T-helper 1 cell (primary cell): ENCODE measurements around the gene MICALL2.

Experiments
- DNase-seq, 5 donors: peaks; one replicate each; pipeline ENCODE4 v3.0.0-alpha.2; 2012 to 2020
- total RNA-seq, 4 donors: gene quantifications; one replicate each; lab custom pipeline; 2026; lab: John Stamatoyannopoulos, UW

The MICALL2 gene
- 2.0 to 4.5 (median 3.0) reads per million in 4 donors for total RNA-seq

DNA sequence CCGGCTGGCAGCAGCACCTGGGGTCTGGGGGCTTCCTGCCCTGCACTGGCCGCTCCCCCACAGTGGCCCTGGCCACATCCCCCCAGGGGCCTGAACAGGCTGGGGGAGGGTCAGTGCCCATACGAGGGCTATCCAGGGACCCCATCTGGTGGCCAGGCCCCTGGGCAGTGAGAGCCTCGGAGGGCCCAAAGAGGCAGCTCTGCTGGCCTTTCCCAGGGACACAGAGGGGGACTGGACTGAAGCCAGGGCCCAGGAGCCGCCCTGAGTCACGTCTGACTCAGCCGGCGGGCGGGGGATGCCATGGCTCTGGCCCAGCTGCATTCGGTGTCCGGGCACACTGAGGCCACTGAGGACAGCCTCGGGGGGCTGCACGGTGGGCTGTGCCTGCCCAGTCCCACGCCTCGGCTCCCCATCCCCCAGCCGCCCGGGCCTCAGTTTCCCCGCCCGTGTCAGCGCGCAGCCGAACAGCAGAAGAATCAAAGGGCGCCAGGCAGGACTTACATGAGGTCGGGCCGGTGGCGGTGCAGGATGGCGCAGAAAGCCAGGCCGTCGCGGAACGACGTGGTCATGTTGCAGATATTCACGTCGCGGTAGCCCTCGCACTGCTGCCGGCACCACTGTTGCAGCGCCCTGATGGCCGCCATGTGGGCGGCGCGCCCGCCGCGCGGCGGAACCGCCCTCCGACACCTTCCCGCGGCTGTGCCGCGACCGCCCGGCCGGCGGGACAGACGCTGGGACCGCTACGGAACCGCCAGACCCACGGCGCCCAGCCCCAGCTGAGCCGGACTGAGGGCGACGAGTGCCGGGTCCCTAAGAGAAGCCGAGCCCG lies at the start of gene MICALL2:
Gene MICALL2 (minus strand): TSS at position 788 of the 829 bp plus-strand sequence. CDS start 144 bp downstream, at position 644.
- peak in 1 of 5 donors; percentile 15 for DNase-seq

DNA sequence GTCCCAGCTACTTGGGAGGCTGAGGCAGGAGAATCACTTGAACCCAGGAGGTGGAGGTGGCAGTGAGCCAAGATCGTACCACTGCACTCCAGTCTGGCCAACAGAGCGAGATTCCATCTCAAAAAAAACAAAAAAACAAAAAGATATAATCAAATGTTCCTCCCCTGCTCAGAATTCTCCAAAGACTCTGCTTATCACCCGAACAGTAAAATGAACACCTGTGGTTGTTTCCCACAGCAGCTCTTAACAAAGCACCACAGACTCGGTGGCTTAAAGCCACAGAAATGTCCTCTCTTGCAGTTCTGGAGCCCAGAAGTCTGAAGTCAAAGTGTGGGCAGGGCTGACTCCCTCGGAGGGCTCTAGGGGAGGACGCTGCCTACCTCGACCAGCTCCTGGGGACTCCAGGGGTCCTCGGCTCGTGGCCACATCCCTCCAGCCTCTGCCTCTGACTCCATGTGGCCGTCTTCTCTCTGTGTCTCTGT lies 49.0 kb upstream of the MICALL2 start:
- no peak for DNase-seq

DNA sequence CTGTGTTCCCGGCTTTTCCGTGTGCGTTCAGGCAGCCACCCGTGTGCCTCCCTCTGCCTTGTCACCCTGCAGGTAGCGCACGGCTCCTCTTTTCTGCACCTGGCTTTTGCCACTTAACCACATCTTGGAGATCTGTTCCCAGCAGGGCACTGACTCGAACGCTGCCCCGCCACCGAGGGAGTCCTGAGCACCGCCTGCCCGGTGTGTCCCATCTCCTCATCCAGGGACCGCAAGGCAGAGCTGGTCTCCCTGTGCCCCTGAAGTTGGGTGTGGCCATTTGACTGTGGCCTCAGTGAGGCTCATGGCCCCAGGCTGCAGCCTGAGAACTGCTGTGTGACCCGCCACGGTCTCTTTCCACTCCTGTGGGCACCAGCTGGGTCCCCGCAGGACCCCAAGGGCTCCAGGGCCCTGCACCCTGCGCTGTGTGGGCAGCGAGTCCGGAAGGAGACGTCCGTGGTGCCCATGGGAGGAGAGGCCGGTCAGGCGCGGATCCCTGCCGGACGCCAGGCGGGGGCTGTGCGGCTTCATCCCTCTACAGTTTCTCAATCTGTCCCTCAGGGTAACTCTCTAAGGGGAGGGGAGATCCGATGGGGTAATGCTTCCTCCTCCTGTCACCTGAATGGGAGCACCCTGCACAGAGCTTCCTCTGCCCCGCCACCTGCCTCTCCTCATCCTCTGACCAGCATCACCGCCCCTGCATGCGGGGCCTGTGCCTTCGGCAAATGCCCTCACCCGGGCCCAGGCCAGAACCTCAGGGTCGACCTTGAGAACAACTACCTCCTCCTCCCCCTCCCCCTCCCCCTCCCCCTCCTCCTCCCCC lies 46.7 kb upstream of the MICALL2 start:
- DNase-seq = no peak

DNA sequence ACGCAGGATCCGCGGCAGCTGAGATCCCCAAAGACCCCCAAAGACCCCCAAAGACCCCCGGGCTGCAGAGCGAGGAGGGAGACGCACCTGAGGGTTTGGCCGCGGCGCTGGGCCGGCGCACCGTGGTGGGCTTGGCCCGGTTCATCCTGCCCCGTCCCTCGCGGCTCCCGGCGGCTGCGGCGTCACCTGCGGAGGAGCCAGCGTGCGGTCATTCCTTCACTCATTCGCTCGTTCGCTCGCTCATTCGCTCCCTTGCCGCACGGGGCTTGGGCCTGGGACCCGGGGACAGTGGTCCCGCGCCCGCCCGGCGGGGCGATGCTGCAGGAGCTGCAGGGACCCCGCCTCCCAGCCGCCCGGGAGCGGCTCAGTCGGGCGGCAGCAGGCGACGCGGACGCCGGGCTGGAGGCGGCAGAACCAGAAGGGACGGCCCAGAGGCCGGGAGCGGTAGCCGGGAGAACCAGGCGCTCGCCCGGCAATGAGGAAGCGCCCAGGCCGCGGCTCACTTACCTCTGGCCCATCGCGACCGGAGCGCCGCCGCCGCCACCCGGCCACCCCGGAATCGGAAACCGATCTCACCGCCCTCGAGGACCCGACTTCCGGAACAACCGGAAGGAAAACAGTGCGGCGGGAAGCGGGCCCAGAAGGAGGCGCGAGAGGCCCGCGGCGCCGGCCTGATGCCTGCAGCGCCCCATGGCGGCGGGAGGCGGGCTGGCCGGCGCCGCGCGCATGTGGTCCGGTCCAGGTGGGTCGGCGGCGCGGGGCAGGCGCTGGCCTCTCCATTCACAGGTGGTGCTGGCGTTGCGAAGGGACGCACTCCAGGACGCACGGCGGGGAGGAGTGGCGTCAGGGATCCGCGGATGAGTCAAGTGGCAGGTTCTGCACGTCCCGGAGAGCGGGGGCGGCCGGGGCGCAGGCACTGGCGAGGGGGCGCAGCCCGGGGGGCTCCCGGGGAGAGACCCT lies 44.8 kb upstream of the MICALL2 start, which contains the start of gene INTS1:
Gene INTS1 (minus strand): TSS at position 574 of the 960 bp plus-strand sequence. CDS start 429 bp downstream, at position 145.
- peak; percentile 77 to 92 (median 86) for DNase-seq

DNA sequence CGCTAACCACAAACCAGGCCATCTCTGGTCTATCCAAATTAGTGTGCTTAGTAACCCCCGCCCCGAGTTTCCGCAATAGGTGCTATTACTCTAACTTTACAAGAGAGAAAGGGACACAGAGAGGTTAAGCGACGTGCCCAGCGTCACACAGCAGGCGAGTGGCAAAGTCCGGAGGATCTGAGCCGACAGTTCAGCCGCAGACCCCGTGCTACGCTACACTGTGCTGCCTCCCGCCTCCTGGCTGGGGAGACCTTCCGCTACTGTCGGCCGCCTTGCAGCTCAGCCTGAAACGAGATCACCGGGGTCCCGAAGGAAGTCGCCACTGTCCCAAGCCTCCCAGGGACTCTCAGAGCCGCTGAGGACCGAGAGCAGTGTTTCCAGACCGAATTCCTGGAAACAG lies 44.1 kb upstream of the MICALL2 start:
- DNase-seq = no peak

DNA sequence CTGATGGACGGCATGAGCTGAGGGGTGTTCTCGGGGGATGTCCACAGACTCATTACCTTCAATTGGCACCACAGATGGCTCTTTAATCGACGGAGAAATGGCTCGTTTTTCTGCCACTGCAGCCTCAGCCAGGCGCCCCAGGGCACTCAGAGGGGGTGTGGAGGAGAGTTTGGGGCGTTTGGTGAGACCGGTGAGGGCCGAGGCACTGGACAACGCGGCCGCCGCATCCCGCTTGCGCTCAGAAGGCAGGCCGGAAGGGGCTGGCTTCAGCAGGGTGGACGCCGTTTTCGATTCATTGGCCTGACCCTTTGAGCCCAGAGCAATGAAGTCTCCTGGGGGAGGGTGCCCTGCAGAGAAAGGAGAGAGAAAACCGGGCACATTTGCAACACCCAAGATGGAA lies 43.6 kb upstream of the MICALL2 start:
- no peak for DNase-seq

DNA sequence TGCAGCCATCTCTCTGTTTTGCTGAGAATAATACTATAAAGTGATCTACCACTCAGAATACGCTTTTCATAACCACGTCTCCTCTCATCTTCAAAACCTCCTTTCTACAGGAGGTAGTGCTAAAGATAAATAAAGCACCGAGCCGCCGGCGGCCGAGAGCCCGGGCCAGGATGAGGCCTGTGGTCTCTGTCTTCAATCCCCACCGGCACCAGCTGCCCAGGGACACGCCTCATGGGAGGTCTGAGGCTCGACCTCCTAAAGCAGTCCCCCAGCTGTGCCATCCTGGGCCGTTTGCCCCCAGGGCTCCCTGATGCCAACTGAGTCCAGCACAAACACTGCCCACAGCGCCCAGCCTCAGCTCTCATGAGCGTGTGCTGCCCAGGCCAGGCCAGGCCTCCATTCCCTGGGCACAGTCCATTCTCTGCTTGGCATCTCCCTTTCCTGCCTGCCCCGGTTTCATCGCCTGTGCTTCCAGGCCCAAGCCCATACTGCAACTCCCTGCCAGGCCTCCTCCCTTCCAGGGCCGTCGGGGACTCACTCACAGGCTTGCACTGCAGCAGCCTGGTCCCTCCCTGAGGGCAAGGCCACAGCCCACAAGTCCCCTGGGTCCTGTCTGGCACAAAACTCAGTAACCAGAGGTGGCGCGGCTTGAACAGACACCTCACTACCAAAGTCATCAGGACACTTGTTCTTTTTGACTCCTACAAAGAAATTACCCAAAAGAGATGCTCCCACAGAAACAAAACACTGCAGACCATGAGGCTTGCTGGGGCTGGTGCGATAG lies 42.4 kb upstream of the MICALL2 start:
- no peak for DNase-seq

DNA sequence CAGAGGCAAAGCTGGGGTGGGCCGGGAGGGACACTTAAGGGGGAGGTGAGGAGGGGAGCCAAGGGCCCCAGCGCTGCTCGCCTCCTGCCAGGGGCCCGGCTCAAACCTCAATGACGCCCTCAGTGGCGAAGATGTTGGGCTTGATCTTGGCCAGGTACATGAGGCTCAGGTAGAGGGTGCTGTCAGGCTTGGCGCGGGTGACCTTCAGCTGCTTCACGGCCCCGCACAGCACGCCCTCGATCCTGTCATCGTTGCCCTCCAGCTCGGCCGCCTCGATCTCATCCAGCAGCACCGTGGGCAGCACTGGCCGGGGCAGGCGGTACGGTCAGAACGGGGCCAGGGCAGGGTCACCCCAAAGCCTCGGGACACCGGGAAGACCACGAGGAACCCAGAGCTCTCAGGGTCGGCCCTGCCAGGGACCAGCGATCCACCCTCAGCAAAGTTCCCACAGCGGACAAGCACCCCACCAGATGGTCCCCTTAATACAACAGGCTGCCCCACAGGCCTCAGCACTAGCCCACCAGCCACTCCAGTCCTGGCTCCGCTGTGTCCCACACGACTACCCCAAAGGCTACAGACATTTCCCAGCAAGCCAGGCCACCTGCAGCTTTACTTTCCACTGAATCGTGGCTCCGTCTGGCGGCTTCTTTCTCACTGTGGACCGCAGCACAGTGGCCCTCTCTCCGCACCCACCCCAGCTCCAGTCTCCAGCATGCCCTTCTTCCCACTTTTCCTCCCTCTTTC lies 41.0 kb upstream of the MICALL2 start:
- no peak for DNase-seq

DNA sequence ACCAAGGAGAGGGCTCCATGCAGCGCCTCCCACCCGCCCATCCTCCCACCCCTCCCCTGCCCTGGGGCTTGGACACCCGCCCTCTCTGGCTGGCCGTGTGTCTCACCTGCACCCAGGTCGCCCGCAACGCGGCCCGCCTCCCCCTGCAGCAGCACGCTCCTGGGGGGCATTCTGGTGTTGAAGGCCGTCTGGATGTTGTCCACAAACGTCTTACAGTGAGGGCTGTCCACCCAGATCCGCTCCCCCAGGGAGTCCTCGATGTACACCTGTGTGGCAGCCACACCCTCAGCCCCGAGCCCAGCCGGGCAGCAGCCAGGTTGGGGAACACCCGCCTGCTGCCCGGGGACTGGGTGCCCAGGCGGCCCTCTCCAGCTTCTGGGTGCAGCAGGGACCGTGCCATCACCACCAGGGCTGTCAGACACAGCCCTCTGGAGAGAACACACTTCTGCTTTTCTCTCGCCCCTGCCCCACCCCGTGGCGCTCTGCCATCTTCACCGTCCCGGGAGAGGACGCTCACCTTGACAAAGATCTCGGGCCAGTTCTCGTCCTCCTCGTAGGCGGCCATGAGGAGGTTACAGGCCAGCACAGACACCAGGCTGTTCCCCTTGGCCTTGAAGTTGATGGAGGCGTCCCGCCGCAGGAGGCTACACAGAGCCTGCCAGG lies 40.2 kb upstream of the MICALL2 start:
- no peak for DNase-seq

DNA sequence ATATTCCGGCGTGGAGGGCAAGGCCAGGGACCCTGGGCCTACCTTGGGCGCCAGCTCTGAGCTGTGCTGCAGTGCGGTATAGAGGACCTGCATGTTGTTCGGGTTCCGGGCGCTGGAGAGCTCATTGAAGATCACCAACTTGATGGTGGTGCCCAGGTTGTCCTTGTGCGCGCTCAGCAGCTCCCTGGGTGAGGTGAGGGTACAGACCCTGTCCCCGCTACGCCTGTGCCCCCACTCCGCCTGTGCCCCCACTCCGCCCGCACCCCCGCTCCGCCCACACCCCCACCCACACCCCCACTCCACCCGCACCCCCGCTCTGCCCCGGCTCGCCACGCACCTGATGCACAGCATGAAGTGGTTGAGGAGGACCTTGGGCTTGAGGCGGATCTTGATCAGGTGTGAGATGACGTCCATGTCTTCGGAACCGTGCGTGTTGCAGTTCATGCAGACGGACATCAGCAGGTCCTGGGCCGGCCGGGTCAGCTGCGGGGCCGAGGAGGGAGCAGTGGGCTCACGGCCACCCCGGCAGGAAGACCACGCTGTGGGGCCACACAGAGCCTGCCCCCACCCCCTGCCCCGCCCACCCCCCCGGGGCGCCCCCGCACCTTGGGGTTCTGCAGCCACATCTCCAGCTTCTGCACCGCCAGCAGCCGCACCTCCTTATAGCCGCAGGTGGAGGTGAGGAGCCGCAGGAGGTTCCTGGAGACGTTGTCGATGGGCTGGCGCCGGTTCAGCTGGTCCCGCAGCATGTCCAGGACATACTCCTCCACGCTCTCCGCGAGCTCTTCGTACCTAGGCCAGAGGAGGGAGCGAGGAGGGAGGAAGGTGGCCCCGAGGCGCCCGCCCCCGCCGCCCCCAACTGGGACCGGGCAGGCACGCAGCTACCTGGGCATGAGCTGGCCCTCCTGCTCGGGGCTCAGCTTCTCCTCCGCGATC lies 39.4 kb upstream of the MICALL2 start:
- DNase-seq = no peak

DNA sequence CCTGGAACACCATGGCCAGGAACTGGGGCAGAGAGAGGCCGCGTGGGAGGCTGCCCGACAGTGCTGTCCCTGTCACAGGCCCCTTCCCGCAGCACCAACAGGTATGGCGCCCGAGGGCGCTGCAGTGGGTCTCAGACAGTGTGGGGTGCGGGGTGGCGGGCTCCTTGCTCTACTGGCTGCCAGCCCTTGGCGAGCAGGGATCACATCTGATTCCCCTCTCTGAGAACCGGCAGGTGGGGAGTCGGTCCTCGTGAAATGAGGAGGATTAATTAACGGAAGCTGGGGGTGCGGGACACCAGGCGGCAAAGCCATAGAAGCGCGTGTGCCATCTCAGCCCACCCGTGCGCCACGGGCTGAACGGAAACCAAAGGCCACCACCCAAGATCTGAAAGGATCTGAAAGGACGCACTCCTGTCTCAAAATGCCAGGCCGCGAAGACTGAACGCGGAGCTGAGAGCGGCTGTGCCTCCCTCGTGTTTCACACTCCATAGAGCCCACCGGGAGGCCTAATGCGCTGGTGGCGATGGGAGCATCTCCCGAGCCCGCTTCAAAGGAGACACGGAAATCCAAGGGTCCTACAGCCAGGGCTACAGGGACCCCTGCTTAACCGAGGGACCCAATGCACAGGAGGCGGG lies 38.1 kb upstream of the MICALL2 start:
- DNase-seq = no peak

DNA sequence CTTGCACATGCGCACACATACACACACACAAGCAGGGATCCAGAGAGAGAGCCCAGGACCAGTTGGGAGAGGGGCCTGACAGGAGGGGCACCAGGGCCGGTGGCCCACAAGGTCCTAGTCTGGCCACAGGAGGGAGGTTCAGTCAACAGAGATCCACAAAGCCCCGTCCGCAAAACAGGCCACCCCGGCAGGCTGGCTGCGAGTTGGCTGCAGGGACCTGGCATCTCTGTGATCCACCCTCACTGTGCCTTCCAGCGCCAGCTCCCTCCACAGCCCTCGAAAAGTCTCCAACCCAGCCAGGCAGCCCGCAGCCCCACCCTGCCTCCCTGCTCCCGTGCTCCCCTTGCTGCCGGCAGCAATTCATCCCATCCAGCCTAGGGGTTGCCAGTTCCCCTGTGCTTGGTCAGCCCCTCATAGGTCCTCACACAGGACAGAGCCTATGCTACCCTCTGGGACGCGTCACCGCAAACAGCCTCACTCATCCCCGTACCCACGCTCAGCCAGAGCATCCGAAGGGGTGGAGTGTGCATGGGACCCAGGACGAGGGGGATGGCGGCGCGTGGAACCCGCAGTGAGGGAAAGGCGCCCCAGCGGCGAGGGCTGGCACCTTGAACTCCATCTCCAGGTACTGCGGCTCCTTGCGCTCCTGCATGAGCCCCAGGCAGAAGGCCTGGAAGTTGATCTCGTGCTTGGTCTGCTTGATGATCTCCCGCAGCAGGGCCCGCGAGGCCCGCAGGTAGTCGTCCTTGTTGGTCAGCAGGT lies 37.4 kb upstream of the MICALL2 start:
- no peak for DNase-seq

DNA sequence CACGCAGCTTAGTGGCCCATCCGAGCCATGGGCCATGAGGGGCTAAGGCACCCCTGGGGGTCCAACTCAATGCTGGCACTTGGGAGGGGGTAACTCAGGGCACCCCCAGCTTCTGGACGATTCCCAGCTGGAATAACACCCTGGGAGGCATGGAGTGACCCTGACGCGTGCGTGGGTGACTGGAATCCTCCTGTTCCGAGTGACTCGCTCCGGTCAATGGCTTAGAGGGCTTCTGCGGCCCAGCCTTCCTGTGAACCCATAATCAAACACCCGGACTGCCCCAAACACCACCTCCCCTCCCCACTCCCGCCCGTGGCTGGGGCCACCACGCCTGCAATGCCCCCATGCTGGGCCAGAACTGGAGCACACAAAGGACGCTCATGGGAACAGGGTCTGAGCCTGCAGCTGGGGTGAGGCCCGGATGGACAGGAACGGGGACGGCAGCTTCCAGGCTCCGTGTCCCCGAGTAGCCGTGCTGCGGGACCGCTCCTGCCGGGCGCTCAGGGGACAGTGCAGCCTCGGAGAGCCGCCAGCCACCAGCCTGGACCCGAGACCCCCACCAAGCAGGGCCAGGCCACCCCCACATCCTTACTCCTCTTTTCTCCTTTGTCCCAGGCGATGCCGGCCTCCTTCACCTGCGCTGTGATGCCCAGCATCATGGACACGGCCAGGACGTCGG lies 36.4 kb upstream of the MICALL2 start:
- no peak for DNase-seq

DNA sequence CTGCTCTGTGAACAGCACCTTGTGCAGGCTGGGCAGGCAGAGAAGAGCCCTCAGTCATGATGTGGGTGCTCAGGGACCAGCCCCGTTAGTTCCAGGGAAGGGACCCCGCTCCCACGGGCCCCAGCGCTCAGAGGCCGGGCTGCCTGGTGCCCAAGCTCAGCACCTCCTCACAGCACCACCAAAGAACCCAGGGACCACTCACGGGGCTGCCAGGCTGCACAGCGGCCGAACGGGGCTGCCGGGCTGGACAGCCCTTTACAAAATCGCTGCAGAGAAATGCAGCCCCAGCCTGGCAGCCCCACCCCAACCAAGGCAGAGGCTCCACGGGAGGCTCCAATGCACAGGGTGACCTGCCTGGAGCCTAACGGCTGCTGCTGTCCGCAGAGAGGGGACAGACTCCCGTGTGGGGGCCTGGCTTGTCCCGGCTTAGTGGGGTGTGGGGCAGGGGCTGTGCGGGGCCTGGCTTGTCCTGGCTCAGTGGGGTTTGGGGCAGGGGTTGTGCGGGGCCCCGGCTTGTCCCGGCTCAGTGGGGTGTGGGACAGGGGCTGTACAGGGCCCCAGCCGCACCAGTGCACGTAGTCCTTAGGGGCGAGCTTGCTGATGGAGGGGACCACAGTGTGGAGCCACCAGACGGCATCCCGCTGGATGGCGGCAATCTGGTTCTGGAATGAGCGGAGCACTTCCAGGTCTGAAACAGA lies 35.7 kb upstream of the MICALL2 start:
- no peak for DNase-seq

DNA sequence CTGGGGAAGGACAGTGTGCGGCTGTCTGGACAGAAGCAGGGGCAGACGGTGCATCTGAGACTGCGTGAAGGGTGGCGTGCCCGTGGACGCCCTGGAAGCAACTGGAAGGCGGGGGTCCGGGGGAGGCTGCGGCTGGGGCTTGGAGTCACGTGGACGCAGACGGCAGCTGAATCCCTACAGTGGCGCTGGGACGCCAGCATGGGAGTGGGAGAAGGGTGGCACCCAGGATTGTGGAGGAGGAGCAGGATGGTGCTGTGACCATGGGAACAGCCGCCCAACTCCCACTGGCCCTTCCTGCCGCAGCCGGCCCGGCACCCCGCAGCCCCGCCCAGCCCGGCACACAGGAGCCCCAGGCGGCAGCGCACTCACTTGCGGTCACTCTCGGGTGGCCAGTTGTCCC lies 35.2 kb upstream of the MICALL2 start:
- DNase-seq = no peak

DNA sequence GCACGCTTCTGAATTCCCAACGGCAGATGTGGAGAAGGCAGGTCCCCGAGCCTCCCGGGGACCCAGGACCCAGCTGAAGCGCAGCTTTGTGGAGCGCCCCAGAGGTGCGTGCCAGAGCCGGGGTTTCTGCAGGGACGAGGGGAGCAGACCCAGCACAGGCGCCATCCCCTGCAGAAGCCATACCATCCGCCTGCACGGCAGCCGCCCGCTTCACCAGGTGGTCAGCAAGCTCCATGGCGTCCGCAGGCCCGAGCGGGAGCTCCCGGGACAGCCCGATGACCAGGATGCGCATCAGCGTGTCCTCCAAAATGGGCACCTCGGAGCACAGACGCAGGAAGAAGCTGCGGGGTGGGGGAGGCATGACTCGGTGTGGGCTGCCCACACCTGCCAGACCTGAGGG lies 34.3 kb upstream of the MICALL2 start:
- no peak for DNase-seq
